Prostate gland (tissue), 2 donors: ENCODE measurements around the gene PARK7.

Experiments used
- POLR2A ChIP-seq: fragments of 450-650 bp; IDR thresholded peaks from one replicate; pipeline ENCODE4 v1.6.1; 2016; ENCODE audit warnings: antibody characterized with exemption, mild to moderate bottlenecking
- TF ChIP-seq, protein P1 (sequence below), 4 experiments: fragments of 200-600 bp in 2 of 4; fragments of 450-650 bp in 2 of 4; sonication (generic) in 2 of 4; IDR thresholded peaks; 1 replicate in 3 of 4; 2 replicates in 1 of 4; pipeline ENCODE4 v1.5.1; 2016 to 2019; ENCODE audit warnings: antibody characterized with exemption in 4 of 4, mild to moderate bottlenecking in 2 of 4, moderate library complexity in 2 of 4

DNA sequence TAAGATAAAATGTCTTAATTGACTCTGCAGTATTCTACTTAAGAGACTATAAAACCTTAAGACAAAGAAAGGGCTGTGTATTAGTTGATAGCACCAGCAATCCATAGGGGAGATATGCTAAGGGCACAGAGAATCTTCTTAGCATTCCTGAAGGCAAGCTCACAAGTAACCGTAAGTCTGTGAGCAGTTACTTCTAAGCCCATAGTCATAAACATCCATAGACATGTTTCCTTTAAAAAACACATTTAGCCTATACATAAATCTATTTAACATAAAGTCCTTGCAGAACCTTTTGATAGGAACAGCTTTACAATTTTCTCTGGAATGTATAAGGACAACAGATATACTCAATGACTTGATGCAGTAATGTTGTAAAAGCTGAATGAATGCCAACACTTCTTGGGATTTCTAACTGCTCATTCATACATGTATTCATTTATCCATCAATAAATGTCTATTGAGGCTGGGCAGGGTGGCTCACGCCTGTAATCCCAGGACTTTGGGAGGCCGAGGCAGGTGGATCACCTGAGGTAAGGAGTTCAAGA lies 70.9 kb downstream of the PARK7 start:
- TF ChIP-seq, protein P1, sequence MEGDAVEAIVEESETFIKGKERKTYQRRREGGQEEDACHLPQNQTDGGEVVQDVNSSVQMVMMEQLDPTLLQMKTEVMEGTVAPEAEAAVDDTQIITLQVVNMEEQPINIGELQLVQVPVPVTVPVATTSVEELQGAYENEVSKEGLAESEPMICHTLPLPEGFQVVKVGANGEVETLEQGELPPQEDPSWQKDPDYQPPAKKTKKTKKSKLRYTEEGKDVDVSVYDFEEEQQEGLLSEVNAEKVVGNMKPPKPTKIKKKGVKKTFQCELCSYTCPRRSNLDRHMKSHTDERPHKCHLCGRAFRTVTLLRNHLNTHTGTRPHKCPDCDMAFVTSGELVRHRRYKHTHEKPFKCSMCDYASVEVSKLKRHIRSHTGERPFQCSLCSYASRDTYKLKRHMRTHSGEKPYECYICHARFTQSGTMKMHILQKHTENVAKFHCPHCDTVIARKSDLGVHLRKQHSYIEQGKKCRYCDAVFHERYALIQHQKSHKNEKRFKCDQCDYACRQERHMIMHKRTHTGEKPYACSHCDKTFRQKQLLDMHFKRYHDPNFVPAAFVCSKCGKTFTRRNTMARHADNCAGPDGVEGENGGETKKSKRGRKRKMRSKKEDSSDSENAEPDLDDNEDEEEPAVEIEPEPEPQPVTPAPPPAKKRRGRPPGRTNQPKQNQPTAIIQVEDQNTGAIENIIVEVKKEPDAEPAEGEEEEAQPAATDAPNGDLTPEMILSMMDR (IDR thresholded peaks at IDR 0.05), result no peak
- no peak for TF ChIP-seq POLR2A
